Erythroblast (primary cell): ENCODE data around the gene LYPD4.

Source experiments
- GATA1 ChIP-seq: IDR thresholded peaks from 2 replicates; pipeline ENCODE4 v1.6.1; 2011; ENCODE audit warnings: low read depth, mild to moderate bottlenecking, control low read depth, low read length, moderate library complexity
- POLR2A ChIP-seq: IDR thresholded peaks from 2 replicates; pipeline ENCODE4 v1.6.1; 2011; ENCODE audit warnings: mild to moderate bottlenecking, low read length

- TF ChIP-seq POLR2A: no peak
- no peak for TF ChIP-seq GATA1
These were observed 32.5 kb downstream of the LYPD4 start for GRCh38 chr19:41811981-41812380.
